HG03108 (cell line): ENCODE data around the gene MINPP1.

ENCODE experiments used
- ATAC-seq: cut with Tn5 transposase; IDR thresholded peaks from one replicate; pipeline ENCODE4 v1.9.1; 2021; ENCODE audit warnings: moderate library complexity; ENCODE audit not compliant: unreplicated experiment

Gene MINPP1

DNA sequence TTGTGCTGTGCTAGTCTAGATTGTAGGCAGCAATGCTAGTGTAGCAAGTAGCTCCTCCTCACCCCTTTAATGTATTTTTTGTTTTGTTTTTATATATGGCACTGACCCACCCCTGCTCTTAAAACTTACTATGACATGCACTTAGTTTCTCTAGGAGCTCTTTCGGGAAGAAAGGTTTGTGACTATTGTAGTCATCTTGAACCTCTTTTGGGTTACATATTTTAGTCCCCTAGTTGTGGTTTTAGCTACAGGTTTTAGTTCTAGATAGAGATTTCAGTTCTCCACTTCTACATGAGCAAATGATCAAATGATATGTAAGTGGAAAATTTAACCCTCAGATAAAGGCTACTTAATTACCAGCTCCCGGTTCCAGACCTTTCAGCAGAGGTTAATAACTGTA lies 14.9 kb downstream of the MINPP1 start:
- ATAC-seq: peak; percentile 58

DNA sequence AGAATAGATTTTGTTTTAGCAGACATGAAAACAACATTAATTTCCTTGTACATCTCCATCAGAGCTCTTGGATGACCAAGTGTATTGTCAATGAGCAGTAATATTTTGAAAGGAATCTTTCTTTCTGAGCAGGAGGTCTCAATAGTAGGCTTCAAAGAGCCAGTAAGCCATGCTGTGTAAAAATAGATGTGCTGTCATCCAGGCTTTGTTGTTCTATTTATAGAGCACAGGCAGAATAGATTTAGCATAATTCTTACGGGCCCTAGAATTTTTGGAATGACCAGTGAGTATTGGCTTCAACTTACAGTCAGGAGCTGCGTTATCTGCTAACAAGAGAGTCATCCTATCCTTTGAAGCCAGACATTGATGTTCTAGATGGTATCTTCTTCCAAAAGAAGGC lies 19.0 kb downstream of the MINPP1 start:
- ATAC-seq: no peak

DNA sequence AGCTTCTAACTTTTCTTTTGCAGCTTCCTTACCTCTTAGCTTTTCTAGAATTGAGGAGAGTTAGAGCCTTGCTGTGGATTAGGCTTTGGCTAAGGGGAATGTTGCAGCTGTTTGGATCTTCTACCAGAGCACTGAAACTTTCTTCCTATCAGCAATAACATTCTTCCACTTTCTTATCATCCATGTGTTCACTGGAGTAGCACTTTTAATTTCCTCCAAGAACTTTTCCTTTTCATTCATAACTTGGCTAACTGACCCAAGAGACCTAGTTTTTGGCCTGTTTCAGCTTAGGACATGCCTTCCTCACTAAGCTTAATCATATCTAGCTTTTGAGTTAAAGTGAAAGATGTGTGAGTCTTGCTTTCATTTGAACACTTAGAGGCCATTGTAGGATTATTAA lies 19.6 kb downstream of the MINPP1 start:
- ATAC-seq: no peak

DNA sequence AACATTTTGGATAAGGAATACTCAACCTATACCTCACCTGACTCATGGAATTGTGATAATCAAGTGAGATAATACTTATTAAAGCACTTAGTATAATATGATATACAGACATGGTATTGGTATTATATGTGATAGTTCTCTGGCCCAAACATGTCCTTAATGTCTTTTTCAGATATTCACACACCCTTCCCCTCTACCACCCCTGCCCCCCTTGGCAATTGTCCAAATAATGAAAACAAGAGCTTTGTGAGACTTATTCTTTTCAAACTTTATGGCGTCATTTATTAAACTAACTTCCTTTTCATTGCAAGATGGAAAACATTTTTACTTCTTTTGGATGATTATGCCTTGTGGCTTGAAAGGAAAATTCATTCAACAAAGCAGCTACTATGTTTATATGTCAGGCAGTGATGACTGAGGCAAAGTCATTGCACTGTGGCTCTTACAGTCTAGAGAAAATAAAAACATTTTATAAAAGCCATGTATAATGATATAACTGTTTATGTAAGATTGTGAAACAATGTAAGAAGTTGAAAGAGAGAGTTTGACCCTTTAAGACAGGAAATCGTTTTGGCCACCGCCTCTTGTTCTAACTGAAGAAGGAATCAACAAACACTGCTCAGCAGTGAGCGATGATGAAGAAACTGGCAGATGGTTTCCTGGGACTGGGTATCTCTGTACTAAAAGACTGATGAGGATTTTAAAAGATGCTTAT lies 27.4 kb downstream of the MINPP1 start:
- no peak for ATAC-seq

DNA sequence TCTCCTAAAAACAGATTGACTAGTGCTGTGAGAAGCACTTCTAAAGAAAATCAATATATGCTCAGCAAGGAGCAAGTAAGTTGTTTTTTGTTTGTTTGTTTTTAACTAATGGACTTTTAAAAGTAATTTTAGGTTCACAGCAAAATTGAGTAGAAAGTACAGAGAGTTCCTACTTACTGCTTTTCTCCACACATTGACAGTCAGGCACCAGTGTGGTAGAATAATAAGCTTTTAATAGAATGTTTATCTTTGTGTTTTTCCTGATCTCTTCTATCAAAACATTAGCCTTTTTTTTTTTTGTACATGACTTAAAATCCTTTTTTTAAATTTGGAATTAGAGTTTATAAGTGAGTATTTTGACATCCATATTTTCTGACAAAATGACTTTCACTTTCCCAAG lies 28.0 kb downstream of the MINPP1 start:
- ATAC-seq: no peak

DNA sequence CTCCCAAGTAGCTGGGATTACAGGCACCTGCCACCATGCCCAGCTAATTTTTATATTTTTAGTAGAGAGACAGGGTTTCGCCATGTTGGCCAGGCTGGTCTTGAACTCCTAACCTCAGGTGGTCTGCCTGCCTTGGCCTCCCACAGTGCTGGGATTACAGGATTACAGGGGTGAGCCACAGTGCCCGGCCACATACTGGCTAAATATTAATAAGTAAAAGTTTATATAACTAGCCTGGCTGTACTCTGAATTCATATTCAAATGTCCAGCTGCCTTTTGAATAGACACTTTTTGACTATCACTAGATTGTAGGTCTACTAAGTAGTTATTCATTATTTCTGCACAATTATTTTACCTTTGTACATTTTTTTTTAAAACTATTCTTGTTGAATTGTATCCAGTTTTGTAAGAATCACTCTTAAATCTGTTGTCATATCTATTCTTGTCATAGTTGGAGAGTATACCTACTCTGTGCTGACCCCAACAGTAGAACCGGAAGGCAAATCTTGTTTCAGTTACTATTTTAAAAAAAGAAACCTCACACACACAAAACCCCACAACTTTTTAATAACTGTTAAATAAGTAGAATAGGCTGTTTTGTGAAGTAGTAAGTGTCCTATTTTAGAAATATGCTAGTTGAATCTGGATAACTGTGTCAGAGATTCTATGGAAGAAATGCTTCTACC lies 29.6 kb downstream of the MINPP1 start:
- ATAC-seq: peak; percentile 53

DNA sequence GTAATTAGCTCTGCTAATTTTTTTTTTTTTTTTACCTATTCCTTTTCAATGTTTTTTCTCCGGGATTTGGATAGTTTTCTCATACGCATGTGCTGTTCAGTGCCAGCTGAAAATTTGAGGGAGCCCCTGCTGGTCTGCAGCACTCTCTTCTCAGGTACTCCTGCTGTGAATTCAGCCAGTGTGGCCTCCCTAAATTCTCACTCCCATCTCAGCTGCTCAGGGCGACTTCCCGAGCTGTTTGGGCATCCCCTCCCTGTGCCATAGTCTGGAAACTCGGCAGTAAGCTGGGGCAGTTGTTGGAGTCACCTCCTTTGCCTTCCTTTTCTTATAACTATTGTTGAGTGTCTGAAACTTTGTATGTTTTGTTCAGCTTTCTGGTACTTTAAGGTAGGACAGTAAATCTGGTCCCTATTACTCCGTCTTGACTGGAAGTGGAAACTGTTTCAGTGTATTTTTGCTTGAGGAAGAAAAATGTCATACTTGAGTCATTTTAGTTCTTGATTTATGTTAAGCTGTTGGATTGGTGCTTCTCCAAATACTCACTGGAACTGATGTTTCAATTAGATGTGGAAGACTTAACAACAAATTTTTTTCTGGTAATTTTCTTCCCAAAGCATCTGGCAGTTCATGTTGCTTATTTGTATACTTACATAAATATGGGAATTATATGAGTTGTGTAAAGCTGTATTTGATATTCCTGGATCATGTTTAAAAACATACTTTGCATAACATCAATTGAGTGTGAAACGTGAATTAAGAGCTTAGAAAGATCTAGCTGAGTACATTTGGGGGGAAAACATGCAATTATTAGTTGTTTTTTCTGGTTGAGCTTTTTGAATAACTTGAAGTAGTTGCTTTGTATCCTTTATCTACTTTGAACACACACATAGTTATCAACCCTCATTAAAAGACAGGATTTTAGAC lies 33.7 kb downstream of the MINPP1 start:
- ATAC-seq: no peak

DNA sequence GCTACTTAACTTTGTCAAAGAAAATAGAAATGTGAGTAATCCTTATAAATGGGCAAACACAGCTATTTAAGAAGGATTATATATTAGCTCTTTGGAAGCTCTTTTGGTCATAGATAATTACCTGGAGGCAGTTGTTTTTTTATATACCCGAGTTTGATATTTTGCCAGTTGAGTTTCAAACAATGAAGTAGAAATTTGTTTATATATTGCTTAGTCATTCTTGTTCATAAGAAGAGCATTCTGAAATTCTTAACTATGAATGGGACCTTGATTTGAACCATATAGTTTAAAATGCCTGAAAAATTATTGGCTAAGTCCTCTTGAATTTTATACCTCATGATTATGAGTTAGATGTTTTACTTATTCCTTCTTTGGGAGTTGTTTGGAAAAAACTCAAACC lies 36.4 kb downstream of the MINPP1 start:
- ATAC-seq: no peak

DNA sequence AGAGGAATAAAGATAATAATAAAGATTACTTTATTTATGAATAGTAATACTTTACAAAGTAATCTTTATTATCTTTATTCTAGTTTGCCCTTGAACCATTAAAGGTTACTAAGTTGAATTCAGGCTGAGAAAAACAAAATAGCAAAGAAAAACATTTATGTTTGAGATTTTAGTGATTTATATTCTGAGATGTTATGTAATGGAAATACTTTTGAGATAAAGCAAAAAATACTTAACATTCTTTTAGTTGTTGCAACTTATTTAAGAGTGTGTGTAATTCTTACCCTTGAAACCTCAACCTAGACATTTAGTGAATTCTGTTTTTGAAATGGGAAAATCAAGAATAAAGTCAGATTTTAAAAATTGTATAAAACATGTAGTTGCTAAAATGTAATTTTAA lies 40.0 kb downstream of the MINPP1 start:
- no peak for ATAC-seq

DNA sequence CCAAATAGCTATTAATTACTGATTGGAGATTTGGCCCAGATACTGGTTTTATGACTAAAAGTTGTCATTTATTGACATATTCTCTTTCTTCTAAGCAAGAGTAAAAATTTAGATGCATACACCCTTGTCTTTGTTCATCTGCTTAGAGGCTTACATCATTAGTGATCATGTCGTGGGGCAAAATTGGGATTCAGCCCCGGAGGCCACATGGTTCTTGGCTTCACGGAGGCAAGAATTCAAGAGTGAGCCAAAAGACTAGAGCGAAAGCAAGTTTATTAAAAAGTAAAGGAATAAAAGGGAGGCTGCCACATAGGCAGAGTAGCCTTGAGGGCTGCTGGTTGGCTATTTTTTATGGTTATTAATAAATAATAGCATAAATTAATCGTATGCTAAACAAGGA lies 41.1 kb downstream of the MINPP1 start:
- ATAC-seq: no peak

DNA sequence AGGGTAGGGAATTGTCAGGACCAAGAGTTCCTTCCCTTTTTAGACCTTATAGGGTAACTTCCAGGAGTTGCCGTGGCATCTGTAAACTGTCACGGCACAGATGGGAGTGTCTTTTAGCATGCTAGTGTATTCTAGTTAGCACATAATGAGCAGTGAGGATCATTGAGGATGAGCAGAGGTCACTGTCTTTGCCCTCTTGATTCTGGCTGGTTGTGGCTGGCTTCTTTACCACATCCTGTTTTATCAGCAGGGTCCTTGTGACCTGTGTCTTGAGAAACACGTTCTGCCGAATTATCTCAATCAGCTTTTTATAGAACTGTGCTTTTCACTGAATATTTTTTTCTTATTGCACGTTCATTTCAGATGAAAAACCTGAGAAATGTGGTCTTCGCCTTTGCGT lies 41.5 kb downstream of the MINPP1 start:
- no peak for ATAC-seq

DNA sequence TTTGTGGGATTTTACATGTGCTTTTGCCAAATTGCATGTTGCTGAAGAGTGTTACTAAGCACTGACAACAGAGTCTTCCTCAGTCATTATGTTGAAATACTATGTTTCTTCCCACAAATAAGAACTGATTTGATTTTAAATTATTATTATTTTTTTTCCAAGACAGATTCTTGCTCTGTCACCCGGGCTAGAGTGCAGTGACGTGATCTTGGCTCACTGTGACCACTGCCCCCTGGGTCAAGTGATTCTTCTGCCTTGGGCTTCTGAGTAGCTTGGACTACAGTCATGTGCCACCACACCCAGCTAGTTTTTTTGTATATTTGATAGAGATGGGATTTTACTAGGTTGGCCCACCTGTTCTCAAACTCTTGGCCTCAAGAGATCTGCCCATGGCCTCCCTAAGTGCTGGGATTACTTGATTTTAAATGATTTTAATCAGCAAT lies 42.3 kb downstream of the MINPP1 start:
- ATAC-seq: no peak

DNA sequence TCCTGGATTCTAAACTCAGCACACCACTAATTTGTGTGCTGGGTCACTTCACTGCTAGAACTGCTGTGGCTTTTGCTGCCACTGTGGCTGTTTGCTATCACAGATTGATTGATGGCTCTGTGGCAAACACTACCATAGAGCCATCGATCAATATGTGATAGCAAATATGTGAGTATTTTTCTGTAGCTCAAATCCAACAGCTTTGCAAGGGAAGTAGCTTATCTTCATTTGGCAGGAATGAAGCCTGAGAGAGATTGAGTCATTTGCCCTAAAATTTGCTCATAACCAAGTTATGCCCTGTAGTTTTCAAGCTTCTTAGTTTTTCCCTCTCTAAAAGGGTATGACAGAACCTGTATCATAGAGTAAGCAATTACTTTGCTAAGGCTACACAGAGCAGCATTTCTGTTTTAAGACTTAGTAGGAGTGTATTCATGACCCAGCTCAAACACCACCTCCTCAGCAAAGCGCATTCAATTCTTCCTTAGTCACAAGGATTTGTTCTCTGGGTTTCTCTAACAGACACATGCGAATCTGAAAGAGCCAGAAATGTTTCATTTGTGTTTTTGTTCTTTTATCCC lies 43.1 kb downstream of the MINPP1 start:
- no peak for ATAC-seq

DNA sequence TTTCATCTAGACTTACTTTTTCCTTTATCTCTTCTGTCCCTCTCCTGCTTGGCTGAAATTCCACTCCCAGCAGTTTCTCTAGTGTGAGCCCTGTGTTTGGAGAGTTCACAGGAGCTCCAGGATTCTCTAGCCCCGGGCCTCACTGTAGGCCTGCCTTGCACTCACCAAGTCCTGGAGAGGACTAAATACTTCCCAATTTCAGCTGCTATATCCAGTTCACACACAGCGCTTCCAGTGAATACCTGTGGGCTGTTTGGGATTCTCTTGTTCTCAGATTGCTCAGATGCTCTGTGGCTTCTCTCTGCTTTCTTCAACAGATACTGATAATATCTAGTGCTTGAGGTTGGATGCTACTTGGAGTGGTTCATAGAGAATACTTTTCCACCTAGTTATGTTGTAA lies 46.0 kb downstream of the MINPP1 start:
- ATAC-seq: no peak

DNA sequence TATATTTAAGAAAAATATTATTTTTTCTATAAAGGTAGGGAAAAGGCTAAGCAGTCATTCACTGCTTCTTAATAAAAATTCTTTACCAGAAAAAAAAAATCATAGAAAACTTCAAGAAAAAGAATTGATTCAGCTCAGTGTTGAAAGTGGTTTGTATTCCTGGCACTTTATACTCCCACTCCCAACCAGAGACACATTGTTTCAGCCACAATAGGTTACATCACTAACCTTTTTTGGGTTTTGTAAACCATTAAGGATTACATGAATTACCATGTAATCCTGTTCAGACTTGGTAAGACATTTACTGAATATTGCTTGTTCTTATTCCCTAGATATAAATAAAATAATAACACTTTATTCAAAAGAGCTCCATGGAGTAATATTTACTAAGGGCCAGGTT lies 46.6 kb downstream of the MINPP1 start:
- no peak for ATAC-seq

DNA sequence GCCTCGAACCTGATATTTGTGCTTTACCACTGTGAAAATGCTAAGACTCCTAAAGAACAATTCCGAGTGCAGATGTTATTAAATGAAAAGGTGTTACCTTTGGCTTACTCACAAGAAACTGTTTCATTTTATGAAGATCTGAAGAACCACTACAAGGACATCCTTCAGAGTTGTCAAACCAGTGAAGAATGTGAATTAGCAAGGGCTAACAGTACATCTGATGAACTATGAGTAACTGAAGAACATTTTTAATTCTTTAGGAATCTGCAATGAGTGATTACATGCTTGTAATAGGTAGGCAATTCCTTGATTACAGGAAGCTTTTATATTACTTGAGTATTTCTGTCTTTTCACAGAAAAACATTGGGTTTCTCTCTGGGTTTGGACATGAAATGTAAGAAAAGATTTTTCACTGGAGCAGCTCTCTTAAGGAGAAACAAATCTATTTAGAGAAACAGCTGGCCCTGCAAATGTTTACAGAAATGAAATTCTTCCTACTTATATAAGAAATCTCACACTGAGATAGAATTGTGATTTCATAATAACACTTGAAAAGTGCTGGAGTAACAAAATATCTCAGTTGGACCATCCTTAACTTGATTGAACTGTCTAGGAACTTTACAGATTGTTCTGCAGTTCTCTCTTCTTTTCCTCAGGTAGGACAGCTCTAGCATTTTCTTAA lies 47.7 kb downstream of the MINPP1 start:
- ATAC-seq: no peak

DNA sequence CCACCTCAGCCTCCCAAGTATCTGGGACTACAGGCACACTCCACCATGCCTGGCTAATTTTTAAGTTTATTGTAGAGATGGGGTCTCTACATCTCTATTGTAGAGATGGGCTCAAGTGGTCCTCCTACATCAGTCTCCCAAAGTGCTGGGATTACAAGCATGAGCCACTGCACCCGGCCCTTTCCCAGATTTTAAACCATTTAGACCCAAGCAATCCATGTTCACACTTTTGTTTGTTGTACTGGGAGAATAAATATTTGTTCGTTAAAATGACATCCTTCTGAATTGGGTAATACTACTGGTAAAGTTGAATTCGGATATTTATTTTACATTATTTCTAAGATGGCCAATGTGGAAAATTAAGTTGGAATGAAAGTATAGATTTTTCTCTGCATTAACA lies 52.7 kb downstream of the MINPP1 start:
- no peak for ATAC-seq

DNA sequence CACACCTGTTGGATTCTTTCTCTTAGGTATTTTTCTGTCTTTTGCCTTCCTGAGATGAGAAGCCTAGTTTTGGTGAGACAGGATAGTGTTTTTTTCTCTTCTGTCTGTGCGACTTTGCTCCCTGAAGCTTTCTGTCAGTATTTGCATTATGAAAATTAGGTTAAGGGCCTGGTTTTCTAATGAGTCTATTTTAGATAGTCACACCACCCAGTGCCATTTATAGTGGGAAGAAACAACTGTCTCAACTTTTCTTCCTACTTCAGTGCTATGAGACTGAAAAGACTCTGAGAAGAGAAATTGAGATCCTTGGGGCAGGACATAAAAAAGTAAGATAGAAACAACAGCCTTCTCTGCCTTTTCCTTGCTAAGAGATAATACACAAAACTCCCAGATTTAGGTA lies 53.6 kb downstream of the MINPP1 start:
- no peak for ATAC-seq

DNA sequence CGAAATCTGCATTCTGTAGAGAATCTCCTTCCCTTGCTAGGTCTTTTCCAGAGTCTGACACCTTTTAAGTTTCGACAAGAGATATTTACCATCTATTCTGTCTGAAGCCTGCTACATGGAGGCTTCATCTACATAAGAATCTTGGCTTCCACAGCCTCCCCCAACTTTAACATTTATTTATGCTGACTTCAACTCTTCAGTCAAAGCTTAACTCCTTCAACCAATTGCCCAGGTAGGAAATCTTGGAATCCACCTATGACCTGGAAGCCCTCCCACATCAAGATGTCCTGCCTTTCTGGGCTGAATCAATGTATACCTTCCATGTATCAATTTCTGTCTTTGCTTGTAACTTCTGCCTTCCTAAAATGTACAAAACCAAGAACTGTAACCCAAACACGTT lies 54.7 kb downstream of the MINPP1 start:
- no peak for ATAC-seq

DNA sequence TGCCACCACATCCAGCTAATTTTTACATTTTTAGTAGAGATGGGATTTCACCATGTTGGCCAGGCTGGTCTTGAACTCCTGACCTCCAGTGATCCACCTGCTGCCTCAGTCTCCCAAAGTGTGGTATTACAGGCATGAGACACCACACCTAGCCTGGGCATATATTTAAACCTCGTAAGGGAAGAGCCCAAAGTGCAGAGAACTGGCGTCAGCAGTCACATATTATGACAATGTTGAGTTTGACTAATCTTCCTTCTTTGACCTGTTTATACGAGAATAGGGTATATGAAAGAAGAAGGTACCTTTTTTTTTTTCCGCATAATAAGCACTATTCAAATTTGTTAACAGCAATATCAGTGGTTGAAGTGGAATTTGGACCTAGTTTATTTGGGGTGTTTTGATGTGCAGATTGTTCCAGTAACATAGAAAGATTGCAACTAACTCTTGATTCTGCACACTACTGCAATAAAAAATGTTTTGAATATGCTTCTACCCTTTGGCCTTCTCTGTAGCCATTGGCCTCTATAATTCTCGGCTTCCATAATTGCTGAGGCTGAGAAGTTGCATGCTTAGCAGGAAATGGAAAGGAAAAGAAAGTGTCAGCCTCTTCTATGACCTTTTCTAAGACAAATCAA lies 55.9 kb downstream of the MINPP1 start:
- no peak for ATAC-seq
